Stimulated activated CD8-positive, alpha-beta memory T cell treated with anti-CD3 and anti-CD28 coated beads, Interleukin-12 subunit alpha, Interleukin-12 subunit beta, amount 100 ng/mL, for 1 hour (primary cell): Measurements from ENCODE around the gene MAU2.

Experiments
- DNase-seq: peaks from one replicate; pipeline ENCODE4 v3.0.0-alpha.2; 2020; ENCODE audit warnings: low read depth

The MAU2 gene

DNA sequence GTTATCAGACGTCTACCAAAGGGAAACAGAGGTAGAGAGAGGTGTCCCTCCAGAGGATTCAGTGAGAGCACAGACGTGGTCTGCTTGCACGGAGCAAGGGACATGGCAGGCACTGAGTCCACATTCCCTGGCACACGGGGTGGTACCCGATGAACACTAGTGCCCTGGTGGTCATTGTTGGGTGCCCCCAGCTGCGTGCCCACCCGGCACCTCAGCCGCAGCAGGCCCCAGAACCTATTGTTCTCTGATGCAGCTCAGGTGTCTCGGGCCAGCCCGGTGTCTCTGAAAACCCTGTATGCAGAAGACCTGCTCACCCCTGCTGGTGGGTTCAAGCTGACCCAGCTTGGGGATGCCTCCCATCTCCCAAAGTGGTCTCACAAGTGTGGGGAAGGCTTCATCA, 12.3 kb upstream of the MAU2 start:
- no peak for DNase-seq

DNA sequence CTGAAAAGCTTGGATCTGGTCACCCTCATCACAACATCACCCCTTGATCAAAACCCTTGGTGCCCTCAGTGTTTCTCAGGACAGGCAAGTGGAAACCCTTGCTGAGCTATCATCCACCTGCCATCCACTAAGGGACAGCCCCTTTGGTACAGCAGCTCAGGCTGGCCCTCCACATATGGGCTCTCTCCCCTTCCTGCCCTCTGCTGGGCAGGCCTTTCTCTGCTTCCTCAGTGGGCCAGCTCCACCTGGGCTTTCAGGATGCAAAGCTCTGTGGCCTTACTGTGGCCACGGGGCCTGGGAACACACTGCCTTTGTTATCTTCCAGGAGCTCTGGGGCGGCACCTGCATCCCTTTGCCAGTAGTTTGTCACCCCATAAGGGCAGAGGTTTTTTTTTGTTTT, 5.2 kb upstream of the MAU2 start:
- DNase-seq, result no peak

DNA sequence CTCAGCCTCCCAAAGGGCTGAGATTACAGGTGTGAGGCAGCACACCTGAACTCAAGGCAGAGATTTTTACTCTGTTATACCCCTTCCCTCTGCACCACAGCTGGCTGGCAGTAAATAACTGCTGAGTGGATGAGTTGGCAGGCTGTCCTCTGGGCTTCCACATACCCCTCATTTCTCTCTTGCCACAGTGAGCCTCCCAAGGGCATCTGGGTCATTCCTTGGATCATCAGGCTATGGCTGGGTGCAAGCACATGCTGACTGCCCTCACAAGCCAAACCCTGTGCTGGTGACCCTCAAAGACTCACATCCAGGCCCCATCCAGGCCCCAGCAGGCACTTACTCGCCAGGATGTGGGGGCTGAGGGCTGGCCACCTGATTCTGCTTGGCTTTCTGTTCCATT, 4.5 kb upstream of the MAU2 start:
- no peak for DNase-seq

DNA sequence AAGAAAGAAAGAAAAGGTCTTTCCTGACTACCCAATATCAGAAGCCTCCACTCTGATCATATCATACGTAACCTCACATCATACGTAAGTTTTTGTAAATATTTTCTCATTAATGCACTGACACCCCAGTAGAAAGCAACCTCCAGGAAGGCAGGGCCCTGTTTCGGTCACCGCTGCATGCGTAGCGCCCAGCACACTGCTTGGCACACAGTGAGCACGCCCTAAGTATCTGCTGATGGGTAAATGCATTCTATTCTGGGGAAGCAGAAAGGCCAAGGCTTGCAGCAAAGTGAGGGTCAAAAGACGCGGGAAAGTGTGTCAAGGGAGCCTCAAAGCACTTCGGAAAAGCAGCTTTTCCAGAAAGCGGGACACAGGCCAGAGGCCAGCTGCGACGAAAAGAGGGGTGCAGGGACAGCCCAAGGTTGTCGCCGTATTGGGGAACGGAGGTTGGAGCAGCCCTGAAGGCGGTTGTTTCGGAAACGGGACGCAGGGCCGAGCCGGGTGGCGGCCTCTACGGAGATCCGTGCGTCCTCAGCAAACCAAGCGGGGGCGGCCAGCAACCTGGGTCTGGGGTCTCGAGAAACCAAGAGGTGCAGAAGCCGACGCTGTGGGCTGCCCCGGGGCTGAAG, 783 bp upstream of the MAU2 start:
- DNase-seq, result no peak

DNA sequence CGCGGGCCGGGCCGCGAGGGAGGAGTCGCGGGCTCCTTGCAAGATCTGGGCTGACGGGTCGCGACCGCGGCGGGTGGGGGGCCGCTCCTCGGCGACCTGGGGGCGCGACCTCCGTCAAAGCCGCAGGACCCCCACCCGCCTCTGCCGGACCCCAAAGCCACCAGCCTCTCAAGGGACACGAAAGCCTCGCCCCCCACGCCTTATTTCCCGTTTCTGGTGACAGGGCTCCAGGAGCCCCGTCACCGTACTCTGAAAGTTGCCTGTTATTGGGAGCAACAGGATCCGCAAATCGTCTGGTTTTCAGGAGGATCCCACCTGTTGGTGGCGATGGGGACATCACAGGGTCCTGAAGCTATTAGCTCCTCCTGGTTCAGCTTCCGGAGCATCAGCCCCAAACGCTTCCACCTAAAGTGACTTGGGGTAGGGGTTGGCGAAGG, 530 bp downstream of the MAU2 start:
- DNase-seq, result no peak

DNA sequence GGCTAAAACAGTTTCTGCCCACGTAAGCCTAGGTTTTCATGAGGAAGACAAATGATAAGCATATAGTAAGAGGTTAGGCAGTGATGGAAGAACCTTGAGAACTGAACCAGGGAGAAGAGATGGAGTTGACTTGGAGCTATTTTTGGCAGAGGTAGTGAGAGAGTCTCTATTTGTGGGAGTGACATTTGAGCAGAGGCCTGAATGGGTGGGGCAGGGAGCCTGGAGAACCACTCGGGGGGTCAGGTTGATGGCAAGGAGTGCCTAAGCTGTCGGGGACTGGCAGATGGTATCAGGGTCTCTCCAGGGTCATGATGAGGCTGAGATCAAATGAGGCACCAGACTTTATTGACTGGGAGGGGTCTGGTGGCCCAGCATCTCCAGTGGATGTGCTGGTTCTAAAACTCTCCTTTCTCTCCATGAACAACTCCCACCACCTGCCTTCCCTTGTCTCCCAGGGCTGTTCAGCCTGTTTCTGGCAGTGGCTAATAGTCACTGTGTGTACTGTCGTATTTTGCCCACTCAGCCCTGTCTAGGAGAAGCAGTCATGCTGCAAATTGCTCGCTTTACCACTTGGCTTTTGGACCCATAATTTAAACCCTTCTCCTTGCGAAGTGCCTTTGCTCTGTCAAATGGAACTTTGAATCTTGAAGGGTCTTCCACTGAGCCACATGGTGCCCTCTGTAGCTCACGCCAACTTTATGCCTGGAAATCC, 3.6 kb downstream of the MAU2 start:
- DNase-seq, result no peak

DNA sequence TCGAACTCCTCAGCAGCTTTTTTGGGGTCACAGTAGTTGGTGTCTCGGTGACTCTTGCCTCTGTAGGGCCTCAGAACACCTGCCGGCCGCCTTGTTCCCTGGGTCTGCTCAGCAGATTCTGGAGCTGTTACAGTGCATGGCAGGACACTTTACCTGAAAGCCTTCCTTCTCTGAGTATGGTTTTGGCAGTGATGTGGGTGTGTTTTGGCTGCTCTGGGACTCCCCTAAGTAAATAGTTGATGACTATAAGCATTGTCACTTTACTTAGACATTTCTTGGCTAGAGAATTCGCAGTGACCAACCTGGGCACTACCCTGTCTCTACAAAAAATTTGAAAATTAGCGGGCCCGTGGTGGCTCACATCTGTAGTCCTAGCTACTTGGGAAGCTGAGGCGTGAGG, 7.0 kb downstream of the MAU2 start:
- no peak for DNase-seq

DNA sequence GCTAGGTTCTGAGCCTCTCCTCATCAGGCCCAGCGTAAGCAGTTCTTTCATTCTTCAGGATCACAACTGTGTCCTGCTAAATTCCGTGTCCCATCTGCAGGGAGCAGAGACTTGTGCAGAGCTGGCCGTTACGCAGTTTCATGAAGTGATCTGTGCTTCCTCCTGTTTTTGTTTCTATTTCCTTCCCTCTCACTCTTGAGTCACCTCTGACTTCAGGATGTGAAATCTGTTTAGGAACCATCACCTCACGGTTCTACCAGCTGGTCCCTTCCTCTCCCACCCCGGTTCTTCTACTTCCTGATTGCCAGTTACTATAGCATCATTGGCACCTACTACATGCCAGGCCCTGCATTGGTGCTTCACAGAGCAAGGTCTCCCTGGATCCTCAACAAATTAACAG, 8.5 kb downstream of the MAU2 start:
- no peak for DNase-seq

DNA sequence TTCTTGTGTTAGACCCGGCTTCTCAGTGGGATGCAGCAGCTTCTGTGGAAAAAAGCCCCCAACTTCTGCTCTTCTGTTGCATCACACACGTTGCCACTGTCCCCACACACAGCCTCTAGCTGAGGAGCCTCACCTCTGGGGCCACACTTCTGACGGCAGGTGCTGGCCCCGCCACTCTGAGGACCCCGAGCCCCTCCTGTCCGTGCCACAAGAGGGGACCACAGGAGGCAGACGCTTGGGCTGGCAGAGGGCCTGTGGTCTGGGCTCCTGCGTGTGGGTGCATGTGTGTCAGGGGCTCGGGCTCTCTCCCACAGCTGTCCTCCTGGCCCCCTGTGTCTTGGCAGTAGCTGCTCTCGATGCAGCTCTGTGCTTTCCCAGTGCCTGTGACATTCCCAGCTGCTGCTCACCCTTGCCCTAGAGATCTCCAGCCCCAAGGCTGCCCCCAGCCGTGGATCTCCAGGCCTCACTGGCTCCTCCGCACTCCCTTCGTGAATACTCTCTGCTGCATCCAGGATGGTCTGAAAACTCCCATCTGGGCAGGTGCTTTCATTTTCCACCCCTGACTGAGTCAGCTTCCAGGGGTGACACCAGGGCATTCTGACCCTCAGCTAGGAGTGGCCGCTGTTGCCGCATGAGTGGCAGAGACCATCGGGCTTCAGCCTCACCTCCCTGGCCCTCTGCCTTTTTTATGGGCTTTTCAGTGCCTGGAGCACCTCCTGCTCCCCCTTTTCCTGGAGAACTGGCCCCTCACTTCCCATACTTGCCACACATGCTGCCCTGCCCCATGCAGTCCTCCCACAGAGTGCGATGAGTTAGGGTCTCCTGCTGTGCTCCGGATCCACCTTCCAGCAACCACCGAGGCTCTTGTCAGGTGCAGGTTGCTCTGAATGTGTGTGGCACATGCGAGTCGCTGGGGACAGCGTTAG, 13.7 kb downstream of the MAU2 start:
- no peak for DNase-seq

DNA sequence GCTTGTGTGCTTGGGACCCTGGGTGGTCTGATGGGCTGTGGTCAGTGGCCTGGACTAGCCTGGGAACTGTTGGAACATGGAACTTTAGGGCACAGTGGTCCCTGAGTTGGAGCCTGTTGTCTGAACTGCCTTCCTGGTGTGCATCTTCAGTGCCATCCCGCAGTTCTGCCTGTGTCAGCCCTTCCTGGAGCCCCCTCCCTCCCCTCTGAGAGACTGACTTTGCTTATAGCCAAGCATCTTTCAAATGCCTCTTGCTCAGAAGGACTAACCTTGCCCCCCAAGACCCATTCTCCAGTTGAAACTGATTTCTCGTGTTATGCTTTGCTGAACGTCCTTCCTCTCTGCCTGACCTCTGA, 14.3 kb downstream of the MAU2 start:
- DNase-seq, result no peak

DNA sequence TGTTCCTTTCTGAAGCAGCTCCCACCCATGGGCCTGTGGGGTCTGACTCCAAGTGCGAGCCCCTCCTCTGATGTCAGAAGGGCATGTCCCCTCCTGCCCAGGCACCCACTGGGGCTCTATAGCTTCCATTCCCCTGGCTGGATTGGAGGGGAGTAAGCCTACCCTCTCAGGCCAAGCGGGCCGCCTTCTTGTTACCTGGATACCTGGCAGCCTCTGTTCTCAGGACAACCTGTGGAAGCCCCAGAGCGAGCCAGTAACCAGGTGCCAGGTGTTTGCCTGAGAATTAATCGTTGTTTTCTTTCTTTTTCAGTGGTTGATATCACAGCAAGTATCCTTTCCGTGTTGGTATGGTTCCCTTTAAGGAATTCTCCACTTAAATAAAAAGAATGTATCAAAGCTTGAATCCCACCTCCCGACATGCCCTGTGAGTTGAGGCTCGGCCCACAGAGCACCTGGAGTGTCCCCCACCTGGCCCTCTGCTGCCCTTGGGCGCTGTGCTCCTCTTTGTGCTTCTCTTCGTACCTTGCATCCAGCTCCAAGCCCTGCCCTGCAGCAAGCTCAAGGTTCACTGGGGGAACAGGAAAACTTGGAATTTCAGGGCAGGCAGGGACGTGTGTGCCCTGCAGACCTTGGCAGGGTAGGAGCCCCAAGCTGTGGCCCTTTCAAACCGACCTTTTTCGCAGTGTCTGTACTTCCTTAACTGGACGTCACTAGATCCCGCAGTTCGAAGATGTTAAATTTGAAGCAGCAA, 15.0 kb downstream of the MAU2 start:
- no peak for DNase-seq

DNA sequence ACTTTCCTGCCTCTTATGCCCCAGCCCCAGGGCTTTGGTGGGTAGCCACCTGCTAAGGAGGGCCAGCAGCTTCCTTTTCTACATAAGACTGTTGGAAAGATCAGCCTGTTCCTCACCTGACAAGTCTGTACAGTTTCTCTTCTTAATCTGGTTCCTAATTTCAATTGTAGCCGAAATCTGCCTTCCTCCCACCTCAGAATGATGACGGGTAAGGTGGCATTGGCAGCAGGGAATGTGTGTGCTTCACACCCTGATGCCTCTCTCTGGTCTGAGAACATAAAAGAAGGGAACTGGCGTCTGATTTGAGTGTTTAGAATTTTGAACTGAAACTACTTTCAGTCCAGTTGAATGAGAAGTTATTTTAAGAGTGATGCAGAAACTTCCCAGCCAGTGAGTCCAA, 16.0 kb downstream of the MAU2 start:
- DNase-seq, result no peak

DNA sequence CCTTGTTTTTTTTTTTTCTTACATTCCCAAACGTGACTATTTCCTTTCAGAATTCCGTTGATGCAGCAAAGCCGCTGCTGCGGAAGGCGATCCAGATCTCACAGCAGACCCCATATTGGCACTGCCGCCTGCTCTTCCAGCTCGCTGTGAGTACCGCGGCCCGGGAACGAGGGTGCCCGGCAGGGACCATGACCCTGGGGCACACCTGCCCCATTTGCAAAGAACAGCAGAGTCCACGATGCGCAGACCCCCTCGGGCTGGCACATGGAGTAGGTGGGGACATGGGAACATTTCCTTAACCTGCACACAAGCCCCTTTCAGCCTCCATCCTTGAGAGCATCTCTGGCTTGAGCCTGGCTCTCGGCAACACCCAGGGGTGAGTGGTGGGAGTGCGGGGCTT, 16.5 kb downstream of the MAU2 start:
- no peak for DNase-seq

DNA sequence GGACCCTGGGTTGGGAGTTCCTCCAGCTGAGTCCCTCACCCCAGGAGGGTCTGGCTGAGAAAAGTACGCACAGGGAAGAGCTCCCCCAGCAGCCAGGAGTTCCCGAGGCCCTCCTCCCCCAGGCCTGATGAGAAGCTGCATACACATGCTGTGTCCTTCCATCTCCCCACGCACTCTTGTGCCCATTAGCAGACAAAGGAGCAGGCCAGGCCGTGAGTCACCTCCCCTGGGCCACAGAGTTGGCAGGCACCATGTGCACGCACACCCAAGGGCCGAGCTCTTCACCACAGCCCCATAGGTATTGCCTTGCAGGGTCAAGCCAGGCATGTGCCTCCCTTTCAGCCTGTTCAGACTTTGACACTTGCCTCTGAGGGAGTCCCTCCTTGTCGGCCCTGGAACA, 17.5 kb downstream of the MAU2 start:
- no peak for DNase-seq

DNA sequence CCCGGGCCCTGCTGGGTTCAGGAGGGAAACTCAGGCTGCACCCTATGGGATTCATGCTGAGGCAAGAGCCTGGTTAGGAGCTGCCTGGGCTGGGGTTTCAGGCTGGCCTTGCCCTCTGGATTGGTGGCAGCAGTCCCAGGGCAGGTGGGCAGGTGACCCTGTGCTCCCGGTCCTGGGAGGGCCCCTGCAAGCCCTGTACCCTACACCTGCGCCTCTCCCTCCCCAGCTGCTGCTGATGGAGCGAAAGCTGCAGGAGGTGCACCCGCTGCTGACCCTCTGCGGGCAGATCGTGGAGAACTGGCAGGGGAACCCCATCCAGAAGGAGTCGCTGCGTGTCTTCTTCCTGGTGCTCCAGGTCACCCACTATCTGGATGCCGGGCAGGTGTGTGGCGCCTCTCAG, 20.4 kb downstream of the MAU2 start:
- DNase-seq, result no peak

DNA sequence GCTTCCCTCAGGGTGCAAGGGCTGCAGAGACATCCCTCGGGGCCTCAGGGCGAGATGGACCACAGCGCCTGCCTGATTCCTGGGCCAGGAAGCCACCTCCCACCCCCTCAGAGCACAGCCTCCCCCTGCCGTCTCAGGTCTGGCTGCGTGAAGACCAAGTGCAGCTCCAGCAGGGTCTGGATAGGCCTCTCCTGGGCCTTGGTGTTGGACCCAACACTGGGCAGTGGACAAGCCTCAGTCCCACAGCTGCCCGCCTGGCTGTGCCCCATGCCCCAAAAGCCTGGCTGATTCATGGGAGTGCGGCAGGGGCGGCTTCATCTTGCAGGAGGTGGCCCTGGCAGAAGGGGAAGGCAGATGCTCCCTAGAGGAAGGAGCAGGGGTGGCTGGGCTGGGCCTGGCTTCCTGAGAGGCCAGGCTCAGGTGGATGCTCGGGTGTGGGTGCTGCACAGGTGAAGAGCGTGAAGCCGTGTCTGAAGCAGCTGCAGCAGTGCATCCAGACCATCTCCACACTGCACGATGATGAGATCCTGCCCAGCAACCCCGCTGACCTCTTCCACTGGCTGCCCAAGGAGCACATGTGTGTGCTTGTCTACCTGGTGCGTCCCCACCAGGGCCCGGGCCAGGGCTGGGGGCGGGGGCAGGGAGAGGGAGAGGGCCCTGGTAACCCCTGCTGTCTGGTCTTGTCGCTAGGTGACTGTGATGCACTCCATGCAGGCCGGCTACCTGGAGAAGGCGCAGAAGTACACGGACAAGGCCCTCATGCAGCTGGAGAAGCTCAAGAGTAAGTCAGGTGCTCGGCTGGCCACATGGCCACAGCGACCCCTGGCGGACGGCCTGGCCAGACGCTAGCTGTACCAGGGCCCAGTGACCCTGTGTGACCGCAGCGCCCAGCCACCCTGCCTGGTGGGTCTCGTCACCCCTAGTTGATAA, 21.7 kb downstream of the MAU2 start:
- no peak for DNase-seq

DNA sequence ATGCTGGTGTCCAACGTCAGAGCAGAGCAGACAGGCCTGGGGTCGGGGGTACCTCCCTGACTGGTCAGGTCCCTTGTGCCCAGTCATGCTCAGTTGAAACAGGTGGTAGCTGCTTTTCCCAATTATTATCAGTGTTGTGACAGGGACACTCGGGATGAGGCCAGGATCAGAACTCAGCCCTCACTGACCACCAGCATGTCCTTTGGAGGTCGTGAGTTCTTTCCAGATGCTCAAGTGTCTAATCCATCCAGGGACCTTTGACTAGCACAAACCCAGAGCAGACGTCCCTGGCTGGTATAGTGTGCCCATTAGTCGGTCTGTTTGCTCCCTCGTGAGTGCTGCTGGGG, 22.4 kb downstream of the MAU2 start:
- no peak for DNase-seq

DNA sequence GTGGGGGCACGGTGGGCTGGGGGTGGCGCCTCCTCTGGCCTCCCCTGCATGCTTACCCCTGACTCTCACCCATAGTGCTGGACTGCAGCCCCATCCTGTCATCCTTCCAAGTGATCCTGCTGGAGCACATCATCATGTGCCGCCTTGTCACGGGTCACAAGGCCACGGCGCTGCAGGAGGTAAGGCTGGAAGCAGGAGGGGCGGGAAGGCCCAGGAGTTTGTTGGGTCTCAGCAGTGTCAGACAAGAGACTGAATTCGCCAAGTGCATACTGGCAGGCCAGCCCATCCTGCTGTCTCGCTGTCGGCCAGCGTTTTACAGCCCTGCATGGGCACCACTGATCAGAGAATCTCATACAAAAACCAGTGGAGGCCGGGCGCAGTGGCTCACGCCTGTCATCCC, 23.1 kb downstream of the MAU2 start:
- no peak for DNase-seq

DNA sequence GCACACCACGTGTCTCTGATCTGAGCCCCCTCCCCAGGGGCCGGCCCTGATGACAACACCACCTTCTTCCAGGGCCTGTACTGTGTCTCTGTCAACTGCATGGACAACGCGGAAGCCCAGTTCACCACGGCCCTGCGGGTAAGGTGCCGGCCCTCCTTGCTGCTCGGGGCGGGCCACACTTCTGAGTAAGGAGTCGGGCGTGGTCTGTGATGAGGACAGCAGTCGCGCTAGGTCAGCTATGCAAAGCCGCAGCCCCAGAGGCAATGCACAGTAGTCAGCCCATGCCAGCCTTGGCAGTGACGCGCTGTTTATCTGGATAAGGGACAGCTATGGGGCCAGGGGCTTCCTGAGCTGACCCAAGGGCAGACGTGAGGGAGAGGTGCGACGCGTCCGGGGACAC, 24.6 kb downstream of the MAU2 start:
- DNase-seq, result no peak

DNA sequence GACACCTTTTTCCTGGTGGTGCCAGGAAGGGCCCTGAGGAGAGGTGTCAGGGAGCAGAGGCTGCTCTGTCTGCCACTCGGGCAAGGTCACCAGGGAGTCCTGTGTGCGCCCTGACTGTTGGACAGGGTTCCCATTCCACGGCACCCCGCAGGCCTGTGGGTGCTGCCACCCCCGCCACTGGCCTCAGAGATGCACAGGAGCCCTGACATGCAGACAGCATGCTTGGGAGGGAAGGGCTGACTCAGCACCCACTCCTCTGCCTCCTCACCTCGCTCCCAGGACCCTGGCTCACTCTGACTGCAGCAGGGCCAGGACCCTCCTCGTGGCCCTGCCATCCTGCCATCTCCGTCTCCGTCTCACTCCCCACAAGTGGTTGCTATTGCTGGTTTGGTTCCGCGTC, 25.3 kb downstream of the MAU2 start:
- DNase-seq, result no peak

DNA sequence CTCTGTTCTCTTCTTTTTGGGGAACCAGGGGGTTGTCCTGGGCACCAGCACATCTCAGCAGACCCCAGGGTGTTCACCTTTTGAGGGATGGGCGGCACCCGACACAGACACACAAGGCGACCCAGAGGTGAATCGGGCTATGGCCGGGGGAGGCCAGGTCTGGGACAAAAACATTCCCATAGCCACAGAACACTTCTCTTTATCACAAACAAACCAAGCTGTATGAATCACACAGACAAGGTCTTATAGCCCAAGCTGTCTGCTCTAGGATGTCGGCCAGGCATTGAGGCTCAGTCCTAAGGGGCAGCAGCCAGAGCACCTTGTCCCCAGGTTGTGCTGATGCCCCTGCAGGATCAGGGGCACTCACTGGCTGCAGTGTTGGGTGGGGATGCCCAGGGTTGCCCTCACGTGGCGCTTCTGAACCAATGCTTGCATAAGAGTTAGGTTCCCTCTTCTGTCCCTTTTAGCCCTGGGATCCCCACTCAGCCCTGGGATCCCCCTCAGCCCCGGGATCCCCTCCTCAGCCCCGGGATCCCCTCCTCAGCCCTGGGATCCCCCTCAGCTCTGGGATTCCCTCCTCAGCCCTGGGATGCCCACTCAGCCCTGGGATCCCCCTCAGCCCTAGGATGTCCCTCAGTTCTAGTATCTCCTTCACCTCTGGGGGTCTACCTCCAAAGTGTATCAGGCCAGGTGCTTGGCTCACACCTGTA, 26.9 kb downstream of the MAU2 start:
- DNase-seq, result no peak
